Measurements from ENCODE around the gene MAN1A1. TPM values are rescaled to one million over a fixed set of nuclear protein-coding genes. Genes with fewer than 3 reads are reported as not detected.

MAN1A1 gene
- total and polyA plus RNA-seq, 2 of the 8 experiments (the other 6 are each of a cell fraction or from before 2014, with no cell fraction given): 1.8 to 5.4 TPM

- TF ChIP-seq KDM1A (IDR thresholded peaks at IDR 0.05; ENCODE audit: borderline replicate concordance, low read length) (no peak), TAF7 (optimal IDR thresholded peaks at IDR 0.05; ENCODE audit: borderline replicate concordance, low read depth, low read length) (no peak), SAP30 (IDR thresholded peaks at IDR 0.05; ENCODE audit: insufficient read depth, insufficient replicate concordance, low read length) (no peak), BRCA1 (IDR thresholded peaks at IDR 0.05; ENCODE audit: low read depth, low read length) (no peak), CREB1 (IDR thresholded peaks at IDR 0.05) (no peak), ZNF274 (IDR thresholded peaks at IDR 0.05; ENCODE audit: borderline replicate concordance, extremely low read depth, low read length) (no peak), CTBP2 (IDR thresholded peaks at IDR 0.05; ENCODE audit: borderline replicate concordance, insufficient read depth, insufficient read length, low read length) (no peak), HDAC6 (IDR thresholded peaks at IDR 0.05; ENCODE audit: low read depth, low read length) (no peak), CHD1 (IDR thresholded peaks at IDR 0.05; ENCODE audit: low read depth, low read length) (no peak)
- Histone ChIP-seq H4K91ac (replicated peaks; ENCODE audit: insufficient read length, low read length) (no peak overlapping the region), H3K79me2 (ENCODE audit: control insufficient read depth in 1 of 2, insufficient read depth in 2 of 2, low read length in 2 of 2) (no peaks in the 10 kb centered on the region), H3K18ac (ENCODE audit: extremely low read depth, low read length) (no peak overlapping the region), H3K4me2 (ENCODE audit: insufficient read depth in 1 of 2, low read depth in 2 of 2, low read length in 2 of 2) (no peak overlapping the region), H4K5ac (ENCODE audit: insufficient read length, low read depth, low read length) (no peak overlapping the region), H2BK20ac (ENCODE audit: low read length) (no peak overlapping the region), H2AK5ac (ENCODE audit: low read depth, low read length) (no peak overlapping the region), H2BK120ac (replicated peaks; ENCODE audit: low read depth, low read length) (no peak overlapping the region), H3K27me3 (replicated peaks in 1 of 4; ENCODE audit: control insufficient read depth in 3 of 4, extremely low read depth in 1 of 4, insufficient read depth in 3 of 4, low read length in 3 of 4) (no peaks in the 10 kb centered on the region), H3K56ac (replicated peaks; ENCODE audit: insufficient read length, low read depth, low read length) (no peak overlapping the region), H3K23me2 (ENCODE audit: low read depth, low read length) (no peaks in the 10 kb centered on the region), H2BK5ac (ENCODE audit: low read depth, low read length) (no peak overlapping the region), H2AFZ (ENCODE audit: low read length) (no peak overlapping the region), H3K14ac (ENCODE audit: insufficient read length) (no peak overlapping the region), H3K4ac (replicated peaks; ENCODE audit: insufficient read length, low read depth, low read length) (no peak overlapping the region), H3K23ac (ENCODE audit: insufficient read length) (no peak overlapping the region), H3K9me3 (ENCODE audit: insufficient read depth in 2 of 2, low read depth in 1 of 2, low read length in 1 of 2) (no peaks in the 10 kb centered on the region), H3K79me1 (ENCODE audit: low read depth, low read length) (no peaks in the 10 kb centered on the region), H2BK15ac (ENCODE audit: low read length) (no peak overlapping the region), H2BK12ac (ENCODE audit: low read depth, low read length) (no peak overlapping the region), H3K9ac (replicated peaks in 1 of 4; ENCODE audit: extremely low read depth in 1 of 4, low read depth in 3 of 4, low read length in 3 of 4) (no peak overlapping the region), H3K36me3 (ENCODE audit: control insufficient read depth in 2 of 4, insufficient read depth in 4 of 4, low read length in 3 of 4) (no peaks in the 10 kb centered on the region), H3K4me1 (replicated peaks in 1 of 4; ENCODE audit: control insufficient read depth in 3 of 4, insufficient read depth in 4 of 4, low read length in 3 of 4) (peaks cover 0 to 9% (median 6%) of the 10 kb centered on the region in 4 experiments; a peak in 4 of 7 replicates), H4K8ac (ENCODE audit: extremely low read depth, insufficient read depth, low read length) (no peak overlapping the region), H3K27ac (ENCODE audit: low read depth, low read length) (no peak overlapping the region), H3K4me3 (ENCODE audit: extremely low read depth in 1 of 4, insufficient read depth in 2 of 4, low read depth in 3 of 4, low read length in 4 of 4) (no peak overlapping the region), H4K20me1 (replicated peaks in 1 of 2; ENCODE audit: control insufficient read depth in 1 of 2, insufficient read depth in 2 of 2, low read length in 2 of 2) (no peaks in the 10 kb centered on the region)
- ChIA-PET CTCF (ENCODE audit: partially characterized antibody) (interaction anchor here (0.8 to 1.4 kb wide), 6 partner anchors 8 to 158 kb away, joined by 3 to 4 read pairs (median 3); no protein-coding TSS in a partner anchor), POLR2A (ENCODE audit: partially characterized antibody) (no interaction called here)
- FAIRE-seq (no peak), DNase-seq (ENCODE audit: low read depth in 1 of 2, low spot score in 2 of 2) (no peak)
- 91% methylated on average over 2 of the region's 2 CpGs; no CpG with 5 or more reads in 1 of the 2 experiments for WGBS, 2 experiments (ENCODE audit: extremely low coverage in 1 of 2, insufficient coverage in 1 of 2, insufficient read length in 1 of 2, insufficient replicate concordance in 2 of 2, low coverage in 1 of 2, low lambda C conversion rate in 2 of 2, missing lambda C conversion rate in 1 of 2)
Measured at GRCh38 chr6:119299694-119300093, 49.9 kb downstream of the MAN1A1 start.
